SK-N-MC (cell line): ENCODE measurements around the gene NADK2.
"Not testable (repeated sequence)": the region's sequence is repeated elsewhere in the genome, so short reads cannot be mapped to it uniquely, and the experiment has no call there.

Source experiments
- DNase-seq: peaks from one replicate; pipeline ENCODE4 v3.0.0-alpha.2; 2011; ENCODE audit warnings: low read depth, low spot score
- H3K27ac ChIP-seq: fragments of 200-600 bp; sonication (generic); 2 replicates; pipeline ENCODE4 v1.5.1; 2016; ENCODE audit warnings: mixed run types
- H3K36me3 ChIP-seq: fragments of 200-600 bp; sonication (generic); 2 replicates; pipeline ENCODE4 v1.6.1; 2017; ENCODE audit warnings: antibody characterized with exemption, low read length, mixed read lengths; ENCODE audit not compliant: insufficient read depth
- H3K4me3 ChIP-seq: fragments of 200-600 bp; sonication (generic); 2 replicates; pipeline ENCODE4 v1.5.1; 2016
- H3K9ac ChIP-seq: fragments of 200-600 bp; sonication (generic); 2 replicates; pipeline ENCODE4 v1.8.0; 2017; ENCODE audit warnings: mixed run types, mixed read lengths; ENCODE audit not compliant: insufficient read length
- H3K9me3 ChIP-seq: fragments of 200-600 bp; sonication (generic); 2 replicates; pipeline ENCODE4 v1.6.1; 2017; ENCODE audit warnings: low read depth, mild to moderate bottlenecking, antibody characterized with exemption, low read length, moderate library complexity, mixed read lengths
- EZH2 ChIP-seq: fragments of 200-600 bp; sonication (generic); IDR thresholded peaks from one replicate; pipeline ENCODE4 v1.6.1; 2017; ENCODE audit warnings: antibody characterized with exemption
- FOXP2 ChIP-seq: optimal IDR thresholded peaks from 2 replicates; pipeline ENCODE3; 2011; ENCODE audit warnings: mild to moderate bottlenecking, moderate library complexity; ENCODE audit not compliant: insufficient read depth; ENCODE audit errors: extremely low read length, control extremely low read depth
- POLR2AphosphoS5 ChIP-seq: IDR thresholded peaks from 2 replicates; pipeline ENCODE4 v1.6.1; 2012; ENCODE audit warnings: mild to moderate bottlenecking, low read depth, low read length, borderline replicate concordance

The NADK2 gene

GRCh38 chr5:36206913-36207312 is 34.8 kb downstream of the NADK2 start:
- no peak overlapping the region for H3K9ac ChIP-seq
- peaks cover 30% of the 10 kb centered on the region for H3K36me3 ChIP-seq
- no peak for TF ChIP-seq EZH2
- no peak for TF ChIP-seq FOXP2
- TF ChIP-seq POLR2AphosphoS5, result no peak
- no peak for DNase-seq
- no peaks in the 10 kb centered on the region for H3K9me3 ChIP-seq
- no peak overlapping the region for H3K4me3 ChIP-seq
- H3K27ac ChIP-seq, result no peak overlapping the region

DNA sequence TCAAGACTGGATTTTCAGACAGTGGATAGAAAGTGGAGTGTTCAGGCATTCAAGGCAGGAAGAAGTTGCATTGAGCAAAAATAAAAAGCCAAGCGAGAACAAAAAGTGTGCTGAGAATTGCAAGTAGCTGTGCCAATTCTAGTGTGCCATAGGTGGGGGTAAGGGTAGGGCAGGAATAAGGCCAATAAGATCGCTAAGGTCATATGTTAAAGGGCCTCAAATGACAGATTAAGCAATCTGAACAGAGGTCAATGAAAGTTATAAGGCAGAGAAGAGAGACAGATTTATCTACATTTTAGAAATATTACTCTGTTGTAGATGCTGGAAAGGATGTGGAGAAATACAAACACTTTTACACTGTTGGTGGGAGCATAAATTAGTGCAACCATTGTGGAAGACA is 36.4 kb downstream of the NADK2 start:
- Histone ChIP-seq H3K27ac (no peak overlapping the region), H3K9ac (no peak overlapping the region), H3K4me3 (no peak overlapping the region), H3K9me3 (no peaks in the 10 kb centered on the region), H3K36me3 (peaks cover 33% of the 10 kb centered on the region)
- TF ChIP-seq EZH2 (no peak), POLR2AphosphoS5 (no peak), FOXP2 (no peak)
- DNase-seq, result no peak

DNA sequence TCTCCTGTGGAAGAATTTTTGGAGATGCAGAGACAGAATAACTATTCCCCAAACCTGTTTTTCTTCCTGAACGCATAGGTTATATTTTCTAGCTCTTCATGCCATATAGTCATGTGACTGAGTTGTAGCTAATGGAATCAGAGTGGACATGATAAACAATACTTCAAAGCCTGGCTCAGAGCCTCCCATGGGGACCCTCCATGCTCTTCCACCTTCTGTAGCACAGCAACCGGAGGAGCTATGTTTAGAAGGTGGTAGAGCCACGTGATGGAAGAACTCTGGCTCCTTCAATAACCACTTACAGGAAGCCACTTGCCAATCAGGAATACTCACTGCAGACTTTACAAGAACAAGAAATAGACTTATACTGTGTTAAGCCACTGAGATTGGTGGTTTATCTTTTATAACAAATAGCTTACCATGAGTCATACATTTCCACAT is 39.2 kb downstream of the NADK2 start:
- no peak overlapping the region for H3K4me3 ChIP-seq
- no peak for DNase-seq
- TF ChIP-seq FOXP2 (no peak), EZH2 (no peak)
- H3K9ac ChIP-seq, result no peak overlapping the region
- no peaks in the 10 kb centered on the region for H3K9me3 ChIP-seq
- no peak overlapping the region; the same call in 1 of the 2 replicates for H3K27ac ChIP-seq
- H3K36me3 ChIP-seq, result peaks cover 38% of the 10 kb centered on the region

- no peak for TF ChIP-seq FOXP2
- TF ChIP-seq POLR2AphosphoS5, result no peak
- no peak for TF ChIP-seq EZH2
- peaks cover 47% of the 10 kb centered on the region for H3K36me3 ChIP-seq
- no peaks in the 10 kb centered on the region for H3K9me3 ChIP-seq
- no peak overlapping the region for H3K9ac ChIP-seq
- H3K27ac ChIP-seq, result no peak overlapping the region
- DNase-seq, result no peak
- no peak overlapping the region for H3K4me3 ChIP-seq
Observed at GRCh38 chr5:36200513-36200912, 41.2 kb downstream of the NADK2 start.

GRCh38 chr5:36199620-36200019 is 42.1 kb downstream of the NADK2 start:
- TF ChIP-seq EZH2, result no peak
- TF ChIP-seq POLR2AphosphoS5, result no peak
- TF ChIP-seq FOXP2, result no peak
- DNase-seq, result peak; percentile 32
- H3K4me3 ChIP-seq, result no peak overlapping the region
- H3K36me3 ChIP-seq, result peaks cover 50% of the 10 kb centered on the region
- no peak overlapping the region for H3K9ac ChIP-seq
- H3K9me3 ChIP-seq, result no peaks in the 10 kb centered on the region
- H3K27ac ChIP-seq, result peak overlapping the region; percentile 86

DNA sequence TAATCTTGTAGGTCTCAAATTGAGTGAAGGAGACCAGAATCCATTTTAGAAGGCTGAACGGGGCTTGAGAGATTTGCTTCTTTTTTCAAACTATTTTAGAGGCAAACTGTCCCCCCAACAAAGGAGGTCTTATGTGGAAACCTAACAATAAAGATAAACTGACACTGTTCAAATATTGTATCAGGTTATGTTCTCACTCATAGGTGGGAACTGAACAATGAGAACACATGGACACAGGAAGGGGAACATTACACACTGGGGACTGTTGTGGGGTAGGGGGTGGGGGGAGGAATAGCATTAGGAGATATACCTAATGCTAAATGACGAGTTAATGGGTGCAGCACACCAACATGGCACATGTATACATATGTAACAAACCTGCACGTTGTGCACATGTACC is 42.9 kb downstream of the NADK2 start:
- H3K36me3 ChIP-seq, result peaks cover 58% of the 10 kb centered on the region
- not testable (repeated sequence) for H3K9me3 ChIP-seq, H3K27ac ChIP-seq, H3K4me3 ChIP-seq, DNase-seq, H3K9ac ChIP-seq

GRCh38 chr5:36198281-36198680 is 43.4 kb downstream of the NADK2 start:
- DNase-seq, result no peak
- no peaks in the 10 kb centered on the region for H3K9me3 ChIP-seq
- no peak overlapping the region for H3K4me3 ChIP-seq
- no peak overlapping the region for H3K9ac ChIP-seq
- TF ChIP-seq FOXP2 (no peak), POLR2AphosphoS5 (no peak), EZH2 (no peak)
- peak overlapping the region; percentile 53 for H3K27ac ChIP-seq
- peaks cover 63% of the 10 kb centered on the region for H3K36me3 ChIP-seq

GRCh38 chr5:36193746-36194145 is 48.0 kb downstream of the NADK2 start:
- H3K36me3 ChIP-seq, result peaks cover 75% of the 10 kb centered on the region
- no peak for DNase-seq
- H3K27ac ChIP-seq, result 0 out of 2 replicates have a peak overlapping the region, but pooled peaks have one; percentile 19
- TF ChIP-seq FOXP2 (no peak), POLR2AphosphoS5 (no peak), EZH2 (no peak)
- H3K4me3 ChIP-seq, result no peak overlapping the region
- H3K9me3 ChIP-seq, result no peaks in the 10 kb centered on the region
- H3K9ac ChIP-seq, result no peak overlapping the region

DNA sequence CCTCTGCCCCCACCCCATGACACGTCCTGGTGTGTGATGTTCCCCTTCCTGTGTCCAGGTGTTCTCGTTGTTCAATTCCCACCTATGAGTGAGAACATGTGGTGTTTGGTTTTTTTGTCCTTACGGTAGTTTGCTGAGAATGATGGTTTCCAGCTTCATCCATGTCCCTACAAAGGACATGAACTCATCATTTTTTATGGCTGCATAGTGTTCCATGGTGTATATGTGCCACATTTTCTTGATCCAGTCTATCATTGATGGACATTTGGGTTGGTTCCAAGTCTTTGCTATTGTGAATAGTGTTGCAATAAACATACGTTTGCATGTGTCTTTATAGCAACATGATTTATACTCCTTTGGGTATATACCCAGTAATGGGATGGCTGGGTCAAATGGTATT is 57.3 kb downstream of the NADK2 start:
- peaks cover 53% of the 10 kb centered on the region for H3K36me3 ChIP-seq
- DNase-seq, H3K4me3 ChIP-seq, H3K9me3 ChIP-seq, H3K9ac ChIP-seq, H3K27ac ChIP-seq: not testable (repeated sequence)

DNA sequence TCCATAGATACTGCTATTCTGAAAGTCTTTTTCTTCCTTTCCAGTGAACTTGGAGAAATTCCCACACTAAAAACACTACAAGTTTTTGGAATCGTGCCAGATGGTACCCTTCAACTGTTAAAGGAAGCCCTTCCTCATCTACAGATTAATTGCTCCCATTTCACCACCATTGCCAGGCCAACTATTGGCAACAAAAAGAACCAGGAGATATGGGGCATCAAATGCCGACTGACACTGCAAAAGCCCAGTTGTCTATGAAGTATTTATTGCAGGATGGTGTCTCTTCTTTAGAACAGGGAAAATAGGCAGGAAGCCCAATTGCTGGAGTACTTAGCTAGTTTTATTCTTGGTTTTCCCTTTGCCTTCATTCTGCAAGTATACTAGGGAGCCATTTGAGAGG is 60.0 kb downstream of the NADK2 start:
- Histone ChIP-seq H3K9me3 (no peaks in the 10 kb centered on the region), H3K4me3 (no peak overlapping the region), H3K36me3 (peaks cover 77% of the 10 kb centered on the region), H3K9ac (no peak overlapping the region), H3K27ac (no peak overlapping the region)
- no peak for TF ChIP-seq FOXP2
- no peak for TF ChIP-seq POLR2AphosphoS5
- TF ChIP-seq EZH2, result no peak
- no peak for DNase-seq
